Measurements from ENCODE around the gene KAZN.

The KAZN gene

GRCh38 chr1:15028616-15029015, 430.1 kb downstream of the KAZN start:
- TF ChIP-seq CTCF (IDR thresholded peaks at IDR 0.05; ENCODE audit: insufficient read depth, low read depth, low read length, missing control alignments): no peak
- no peak for DNase-seq (ENCODE audit: low read depth)
- no peak overlapping the region for H3K4me3 ChIP-seq (ENCODE audit: low read depth, low read length)

- no peak for DNase-seq (ENCODE audit: low read depth)
- H3K4me3 ChIP-seq (ENCODE audit: low read depth, low read length): no peak overlapping the region
- TF ChIP-seq CTCF (IDR thresholded peaks at IDR 0.05; ENCODE audit: insufficient read depth, low read depth, low read length, missing control alignments): no peak
These were observed 430.6 kb downstream of the KAZN start for GRCh38 chr1:15029036-15029435.

GRCh38 chr1:15029786-15030185, 431.3 kb downstream of the KAZN start:
- no peak overlapping the region for H3K4me3 ChIP-seq (ENCODE audit: low read depth, low read length)
- TF ChIP-seq CTCF (IDR thresholded peaks at IDR 0.05; ENCODE audit: insufficient read depth, low read depth, low read length, missing control alignments): no peak
- no peak for DNase-seq (ENCODE audit: low read depth)

- TF ChIP-seq CTCF (IDR thresholded peaks at IDR 0.05; ENCODE audit: insufficient read depth, low read depth, low read length, missing control alignments): no peak
- no peak for DNase-seq (ENCODE audit: low read depth)
These were observed 432.9 kb downstream of the KAZN start for GRCh38 chr1:15031251-15031933.

DNA sequence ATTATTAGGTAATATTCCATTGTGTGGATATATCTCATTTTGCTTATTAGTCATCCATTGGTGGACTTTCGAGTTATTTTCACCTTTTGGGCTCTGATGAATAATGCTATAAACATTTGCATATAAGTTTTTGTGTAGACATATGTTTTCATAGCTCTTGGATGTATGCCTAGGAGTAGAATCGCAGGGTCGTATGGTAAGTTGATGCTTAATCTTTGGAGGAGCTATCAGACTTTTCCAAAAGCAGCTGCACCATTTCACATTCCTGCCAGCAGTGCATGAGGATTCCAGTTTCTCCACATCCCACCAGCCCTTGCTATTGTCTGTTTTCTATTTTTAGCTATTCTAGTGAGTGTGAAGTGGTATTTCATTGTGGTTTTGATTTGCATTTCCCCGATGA, 434.8 kb downstream of the KAZN start:
- no peak overlapping the region for H3K4me3 ChIP-seq (ENCODE audit: low read depth, low read length)
- DNase-seq (ENCODE audit: low read depth): no peak
- no peak for TF ChIP-seq CTCF (IDR thresholded peaks at IDR 0.05; ENCODE audit: insufficient read depth, low read depth, low read length, missing control alignments)

More at GRCh38 chr1:15031251-15031933, 432.9 kb downstream of the KAZN start:
- H3K4me3 ChIP-seq (ENCODE audit: low read depth, low read length): no peak overlapping the region

DNA sequence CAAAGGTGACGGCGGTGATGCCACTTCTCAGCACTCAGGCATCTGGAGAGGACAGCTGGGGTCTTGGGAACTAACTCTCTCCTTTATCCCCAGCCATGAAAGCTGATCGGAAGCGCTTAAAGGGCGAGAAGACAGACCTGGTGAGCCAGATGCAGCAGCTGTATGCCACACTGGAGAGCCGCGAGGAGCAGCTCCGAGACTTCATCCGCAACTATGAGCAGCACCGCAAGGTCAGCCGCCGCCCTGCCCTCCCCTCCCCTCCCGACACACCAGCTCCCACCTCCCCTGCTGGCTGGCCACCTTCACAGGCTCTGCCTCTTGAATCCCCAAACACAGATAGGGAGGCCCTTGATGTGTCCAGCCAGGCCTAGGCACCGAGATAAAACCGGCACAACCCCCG, 436.2 kb downstream of the KAZN start:
- TF ChIP-seq CTCF (IDR thresholded peaks at IDR 0.05; ENCODE audit: insufficient read depth, low read depth, low read length, missing control alignments): no peak
- DNase-seq (ENCODE audit: low read depth): no peak
- no peak overlapping the region for H3K4me3 ChIP-seq (ENCODE audit: low read depth, low read length)

DNA sequence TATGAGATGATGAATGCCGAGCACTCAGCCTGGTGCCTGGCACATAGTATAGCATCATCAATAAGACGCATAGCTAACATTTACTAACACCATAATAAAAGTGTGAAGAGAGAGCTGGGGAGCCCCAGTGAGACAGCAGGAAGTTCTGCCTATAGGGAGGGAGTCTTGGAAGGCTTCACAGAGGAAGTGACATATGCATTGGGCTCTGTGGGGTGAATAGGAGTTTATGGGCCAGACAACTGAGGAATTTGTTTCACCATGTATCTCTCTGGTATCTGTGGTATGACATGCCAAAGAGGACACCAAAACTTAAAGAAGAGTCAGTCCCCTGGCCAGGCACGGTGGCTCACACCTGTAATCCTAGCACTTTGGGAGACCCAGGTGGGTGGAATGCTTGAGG, 436.8 kb downstream of the KAZN start:
- no peak for TF ChIP-seq CTCF (IDR thresholded peaks at IDR 0.05; ENCODE audit: insufficient read depth, low read depth, low read length, missing control alignments)

More for the DNA sequence above, 436.8 kb downstream of the KAZN start:
- no peak for DNase-seq (ENCODE audit: low read depth)
- no peak overlapping the region for H3K4me3 ChIP-seq (ENCODE audit: low read depth, low read length)
